GM23248 (cell line): ENCODE data around the gene DNAJC1. TPM values are rescaled to one million over a fixed set of nuclear protein-coding genes. Genes with fewer than 3 reads are reported as not detected.

Experiments used
- DNase-seq: peaks from one replicate; pipeline ENCODE4 v3.0.0-alpha.2; 2015
- H2AFZ ChIP-seq: fragments of 200-600 bp; sonication (generic); 2 replicates; pipeline ENCODE4 v1.6.1; 2016; ENCODE audit warnings: antibody characterized with exemption
- H3F3A ChIP-seq: fragments of 200-600 bp; sonication (generic); 2 replicates; pipeline ENCODE4 v1.6.1; 2016; ENCODE audit warnings: mild to moderate bottlenecking, antibody characterized with exemption, mixed run types; ENCODE audit not compliant: insufficient read depth
- H3K27ac ChIP-seq: fragments of 200-600 bp; sonication (generic); 2 replicates; pipeline ENCODE4 v1.5.1; 2016; ENCODE audit warnings: mild to moderate bottlenecking
- H3K27me3 ChIP-seq: fragments of 200-600 bp; sonication (generic); replicated peaks from 2 replicates; pipeline ENCODE4 v1.6.1; 2016; ENCODE audit warnings: mild to moderate bottlenecking; ENCODE audit not compliant: insufficient read depth
- H3K36me3 ChIP-seq: fragments of 200-600 bp; sonication (generic); 2 replicates; pipeline ENCODE4 v1.6.1; 2016; ENCODE audit warnings: low read depth, mild to moderate bottlenecking
- H3K4me1 ChIP-seq: fragments of 200-600 bp; sonication (generic); 2 replicates; pipeline ENCODE4 v1.6.1; 2016; ENCODE audit warnings: mild to moderate bottlenecking; ENCODE audit not compliant: insufficient read depth
- H3K4me2 ChIP-seq: fragments of 200-600 bp; sonication (generic); one replicate; pipeline ENCODE4 v1.6.1; 2016; ENCODE audit warnings: mild to moderate bottlenecking; ENCODE audit not compliant: unreplicated experiment
- H3K4me3 ChIP-seq: fragments of 200-600 bp; sonication (generic); 2 replicates; pipeline ENCODE4 v1.5.1; 2016; ENCODE audit warnings: mild to moderate bottlenecking
- H3K79me2 ChIP-seq: fragments of 200-600 bp; sonication (generic); 2 replicates; pipeline ENCODE4 v1.6.1; 2016; ENCODE audit warnings: mild to moderate bottlenecking; ENCODE audit not compliant: insufficient read depth
- H3K9ac ChIP-seq: fragments of 200-600 bp; sonication (generic); 2 replicates; pipeline ENCODE4 v1.6.1; 2016; ENCODE audit warnings: mild to moderate bottlenecking
- H3K9me2 ChIP-seq: fragments of 200-600 bp; sonication (generic); 2 replicates; pipeline ENCODE4 v1.6.1; 2016; ENCODE audit warnings: mixed run types, mild to moderate bottlenecking, moderate library complexity; ENCODE audit not compliant: insufficient read depth
- H3K9me3 ChIP-seq: fragments of 200-600 bp; sonication (generic); one replicate; pipeline ENCODE4 v1.6.1; 2017; ENCODE audit warnings: low read depth
- H4K20me1 ChIP-seq: fragments of 200-600 bp; sonication (generic); 2 replicates; pipeline ENCODE4 v1.6.0; 2016; ENCODE audit not compliant: insufficient read depth
- EZH2 ChIP-seq: fragments of 200-600 bp; sonication (generic); IDR thresholded peaks from 2 replicates; pipeline ENCODE4 v1.6.1; 2018; ENCODE audit warnings: antibody characterized with exemption, mild to moderate bottlenecking; ENCODE audit not compliant: insufficient read depth, poor library complexity, severe bottlenecking
- EZH2phosphoT487 ChIP-seq: fragments of 200-600 bp; sonication (generic); IDR thresholded peaks from 2 replicates; pipeline ENCODE4 v1.6.1; 2018; ENCODE audit warnings: antibody characterized with exemption, moderate library complexity, mild to moderate bottlenecking, low read depth; ENCODE audit not compliant: insufficient read depth
- WGBS, 2 experiments: methylation state at CpG; one replicate each; pipeline ENCODE4 v1.1.6; 2015 to 2017; ENCODE audit warnings: low lambda C conversion rate in 2 of 2, low coverage in 1 of 2; ENCODE audit errors: missing lambda C conversion rate in 2 of 2; 5-methylcytosine and 5-hydroxymethylcytosine counted together
- in situ Hi-C: fragments of 300-500 bp; cut with MboI; formaldehyde crosslinking; loops from 2 replicates; pipeline ENCODE4 v1.15.0; 2020
- polyA plus RNA-seq: library from polyadenylated mRNA; unstranded; fragments of >200 nt; fragmentation: Nextera tagmentation; extraction: Ambion mirVana; gene quantifications from 2 replicates; pipeline ENCODE4 v1.2.1, GENCODE V29; 2016
- total RNA-seq: library from RNA; depleted of rRNA; stranded (reverse); fragments of >200 nt; shearing (Covaris generic); gene quantifications from 2 replicates; pipeline ENCODE4 v1.2.3, GENCODE V29; 2014

Gene DNAJC1
- total and polyA plus RNA-seq, 2 experiments from 2014 or later = 50.9 to 63.9 TPM

- in situ Hi-C loops = loop anchor here (25.0 kb wide), 1 partner anchor 459 kb away; no protein-coding TSS in a partner anchor
- 93 to 95% methylated on average over 6 of the region's 6 CpGs for WGBS, 2 experiments
Observed at GRCh38 chr10:21746118-21746517, 257.4 kb downstream of the DNAJC1 start.

GRCh38 chr10:21744223-21744622 lies 259.3 kb downstream of the DNAJC1 start:
- no peaks in the 10 kb centered on the region for H3K79me2 ChIP-seq
- no peaks in the 10 kb centered on the region for H3K4me1 ChIP-seq
- H3K36me3 ChIP-seq = peaks cover 48% of the 10 kb centered on the region
- DNase-seq = no peak
- no peaks in the 10 kb centered on the region for H3K9me2 ChIP-seq
- no peak overlapping the region for H3K4me2 ChIP-seq
- no peak overlapping the region for H2AFZ ChIP-seq
- H3K27ac ChIP-seq = no peak overlapping the region
- peaks cover 31% of the 10 kb centered on the region; the same call in 1 of the 2 replicates for H3F3A ChIP-seq
- H3K27me3 ChIP-seq = no peaks in the 10 kb centered on the region
- no peaks in the 10 kb centered on the region for H3K9me3 ChIP-seq
- no peak for TF ChIP-seq EZH2phosphoT487
- TF ChIP-seq EZH2 = no peak
- no peak overlapping the region for H3K9ac ChIP-seq
- in situ Hi-C loops = loop anchor here (25.0 kb wide), 1 partner anchor 457 kb away; no protein-coding TSS in a partner anchor
- H4K20me1 ChIP-seq = no peaks in the 10 kb centered on the region
- 78 to 83% methylated on average over 11 of the region's 11 CpGs for WGBS, 2 experiments
- no peak overlapping the region for H3K4me3 ChIP-seq

More at GRCh38 chr10:21746118-21746517, 257.4 kb downstream of the DNAJC1 start:
- no peak overlapping the region for H3K9ac ChIP-seq
- H3K9me3 ChIP-seq = no peaks in the 10 kb centered on the region
- peaks cover 17% of the 10 kb centered on the region for H3F3A ChIP-seq
- no peaks in the 10 kb centered on the region for H3K4me1 ChIP-seq
- DNase-seq = no peak
- no peaks in the 10 kb centered on the region for H3K9me2 ChIP-seq
- no peaks in the 10 kb centered on the region for H4K20me1 ChIP-seq
- H3K79me2 ChIP-seq = no peaks in the 10 kb centered on the region
- H3K27me3 ChIP-seq = no peaks in the 10 kb centered on the region
- H3K36me3 ChIP-seq = peaks cover 30% of the 10 kb centered on the region
- no peak overlapping the region for H3K4me2 ChIP-seq
- H3K4me3 ChIP-seq = no peak overlapping the region
- H3K27ac ChIP-seq = no peak overlapping the region
- H2AFZ ChIP-seq = no peak overlapping the region
- TF ChIP-seq EZH2phosphoT487 (no peak), EZH2 (no peak)

GRCh38 chr10:21742740-21743412 lies 260.7 kb downstream of the DNAJC1 start:
- in situ Hi-C loops = loop anchor here (25.0 kb wide), 1 partner anchor 456 kb away; no protein-coding TSS in a partner anchor
- no peak overlapping the region for H3K4me3 ChIP-seq
- no peak overlapping the region for H3K9ac ChIP-seq
- DNase-seq = no peak
- no peak overlapping the region for H3K27ac ChIP-seq
- H4K20me1 ChIP-seq = no peaks in the 10 kb centered on the region
- no peaks in the 10 kb centered on the region for H3K79me2 ChIP-seq
- 92 to 96% methylated on average over 5 of the region's 5 CpGs for WGBS, 2 experiments
- no peak for TF ChIP-seq EZH2phosphoT487
- no peak for TF ChIP-seq EZH2
- peaks cover 48% of the 10 kb centered on the region for H3K36me3 ChIP-seq
- H3K27me3 ChIP-seq = no peaks in the 10 kb centered on the region
- H3K9me2 ChIP-seq = no peaks in the 10 kb centered on the region
- H3F3A ChIP-seq = peaks cover 31% of the 10 kb centered on the region; the same call in 1 of the 2 replicates
- no peak overlapping the region for H3K4me2 ChIP-seq
- H3K4me1 ChIP-seq = no peaks in the 10 kb centered on the region
- no peak overlapping the region for H2AFZ ChIP-seq
- H3K9me3 ChIP-seq = no peaks in the 10 kb centered on the region

GRCh38 chr10:21740989-21741388 lies 262.5 kb downstream of the DNAJC1 start:
- no peaks in the 10 kb centered on the region for H3K4me1 ChIP-seq
- TF ChIP-seq EZH2phosphoT487 (no peak), EZH2 (no peak)
- H3K4me3 ChIP-seq = no peak overlapping the region
- H3K27ac ChIP-seq = no peak overlapping the region
- no peaks in the 10 kb centered on the region for H4K20me1 ChIP-seq
- H3K36me3 ChIP-seq = peaks cover 48% of the 10 kb centered on the region
- H3K9me3 ChIP-seq = no peaks in the 10 kb centered on the region
- peaks cover 9% of the 10 kb centered on the region; the same call in 1 of the 2 replicates for H3K79me2 ChIP-seq
- H3F3A ChIP-seq = peaks cover 31% of the 10 kb centered on the region; the same call in 1 of the 2 replicates
- H3K9me2 ChIP-seq = no peaks in the 10 kb centered on the region
- no peak overlapping the region for H3K9ac ChIP-seq
- H3K27me3 ChIP-seq = no peaks in the 10 kb centered on the region
- H2AFZ ChIP-seq = no peak overlapping the region
- no peak overlapping the region for H3K4me2 ChIP-seq
- DNase-seq = no peak
- WGBS, 2 experiments = 94 to 96% methylated on average over 4 of the region's 4 CpGs
- in situ Hi-C loops = loop anchor here (25.0 kb wide), 1 partner anchor 454 kb away; no protein-coding TSS in a partner anchor
